GM23248 (cell line): ENCODE measurements around the gene TBC1D3B. TPM values are rescaled to one million over a fixed set of nuclear protein-coding genes. Genes with fewer than 3 reads are reported as not detected.
A peak's percentile ranks its signal among the peaks of the same experiment; 100 is the strongest.

Source experiments
- DNase-seq: peaks from one replicate; pipeline ENCODE4 v3.0.0-alpha.2; 2015
- H2AFZ ChIP-seq: fragments of 200-600 bp; sonication (generic); 2 replicates; pipeline ENCODE4 v1.6.1; 2016; ENCODE audit warnings: antibody characterized with exemption
- H3F3A ChIP-seq: fragments of 200-600 bp; sonication (generic); 2 replicates; pipeline ENCODE4 v1.6.1; 2016; ENCODE audit warnings: mild to moderate bottlenecking, antibody characterized with exemption, mixed run types; ENCODE audit not compliant: insufficient read depth
- H3K27ac ChIP-seq: fragments of 200-600 bp; sonication (generic); 2 replicates; pipeline ENCODE4 v1.5.1; 2016; ENCODE audit warnings: mild to moderate bottlenecking
- H3K27me3 ChIP-seq: fragments of 200-600 bp; sonication (generic); replicated peaks from 2 replicates; pipeline ENCODE4 v1.6.1; 2016; ENCODE audit warnings: mild to moderate bottlenecking; ENCODE audit not compliant: insufficient read depth
- H3K36me3 ChIP-seq: fragments of 200-600 bp; sonication (generic); 2 replicates; pipeline ENCODE4 v1.6.1; 2016; ENCODE audit warnings: low read depth, mild to moderate bottlenecking
- H3K4me1 ChIP-seq: fragments of 200-600 bp; sonication (generic); 2 replicates; pipeline ENCODE4 v1.6.1; 2016; ENCODE audit warnings: mild to moderate bottlenecking; ENCODE audit not compliant: insufficient read depth
- H3K4me2 ChIP-seq: fragments of 200-600 bp; sonication (generic); one replicate; pipeline ENCODE4 v1.6.1; 2016; ENCODE audit warnings: mild to moderate bottlenecking; ENCODE audit not compliant: unreplicated experiment
- H3K4me3 ChIP-seq: fragments of 200-600 bp; sonication (generic); 2 replicates; pipeline ENCODE4 v1.5.1; 2016; ENCODE audit warnings: mild to moderate bottlenecking
- H3K79me2 ChIP-seq: fragments of 200-600 bp; sonication (generic); 2 replicates; pipeline ENCODE4 v1.6.1; 2016; ENCODE audit warnings: mild to moderate bottlenecking; ENCODE audit not compliant: insufficient read depth
- H3K9ac ChIP-seq: fragments of 200-600 bp; sonication (generic); 2 replicates; pipeline ENCODE4 v1.6.1; 2016; ENCODE audit warnings: mild to moderate bottlenecking
- H3K9me2 ChIP-seq: fragments of 200-600 bp; sonication (generic); 2 replicates; pipeline ENCODE4 v1.6.1; 2016; ENCODE audit warnings: mixed run types, mild to moderate bottlenecking, moderate library complexity; ENCODE audit not compliant: insufficient read depth
- H3K9me3 ChIP-seq: fragments of 200-600 bp; sonication (generic); one replicate; pipeline ENCODE4 v1.6.1; 2017; ENCODE audit warnings: low read depth
- H4K20me1 ChIP-seq: fragments of 200-600 bp; sonication (generic); 2 replicates; pipeline ENCODE4 v1.6.0; 2016; ENCODE audit not compliant: insufficient read depth
- EZH2 ChIP-seq: fragments of 200-600 bp; sonication (generic); IDR thresholded peaks from 2 replicates; pipeline ENCODE4 v1.6.1; 2018; ENCODE audit warnings: antibody characterized with exemption, mild to moderate bottlenecking; ENCODE audit not compliant: insufficient read depth, poor library complexity, severe bottlenecking
- EZH2phosphoT487 ChIP-seq: fragments of 200-600 bp; sonication (generic); IDR thresholded peaks from 2 replicates; pipeline ENCODE4 v1.6.1; 2018; ENCODE audit warnings: antibody characterized with exemption, moderate library complexity, mild to moderate bottlenecking, low read depth; ENCODE audit not compliant: insufficient read depth
- WGBS, 2 experiments: methylation state at CpG; one replicate each; pipeline ENCODE4 v1.1.6; 2015 to 2017; ENCODE audit warnings: low lambda C conversion rate in 2 of 2, low coverage in 1 of 2; ENCODE audit errors: missing lambda C conversion rate in 2 of 2; 5-methylcytosine and 5-hydroxymethylcytosine counted together
- in situ Hi-C: fragments of 300-500 bp; cut with MboI; formaldehyde crosslinking; loops from 2 replicates; pipeline ENCODE4 v1.15.0; 2020
- polyA plus RNA-seq: library from polyadenylated mRNA; unstranded; fragments of >200 nt; fragmentation: Nextera tagmentation; extraction: Ambion mirVana; gene quantifications from 2 replicates; pipeline ENCODE4 v1.2.1, GENCODE V29; 2016
- total RNA-seq: library from RNA; depleted of rRNA; stranded (reverse); fragments of >200 nt; shearing (Covaris generic); gene quantifications from 2 replicates; pipeline ENCODE4 v1.2.3, GENCODE V29; 2014

The TBC1D3B gene
- total and polyA plus RNA-seq, 2 experiments from 2014 or later, result 0.64 TPM; not detected in 1

- Histone ChIP-seq H3F3A (0 out of 2 replicates have a peak, but pooled peaks cover 7% of the 10 kb centered on the region), H3K4me3 (no peak overlapping the region), H3K79me2 (no peaks in the 10 kb centered on the region), H3K36me3 (no peaks in the 10 kb centered on the region), H3K27ac (no peak overlapping the region), H4K20me1 (no peaks in the 10 kb centered on the region), H3K4me2 (no peak overlapping the region), H3K4me1 (peaks cover 10% of the 10 kb centered on the region; the same call in 1 of the 2 replicates), H3K9ac (no peak overlapping the region), H3K9me3 (no peaks in the 10 kb centered on the region), H2AFZ (no peak overlapping the region), H3K27me3 (peaks cover 22% of the 10 kb centered on the region; the same call in 1 of the 2 replicates), H3K9me2 (no peaks in the 10 kb centered on the region)
- in situ Hi-C loops, result no loop called here
- 20 to 24% methylated on average over 8 of the region's 8 CpGs for WGBS, 2 experiments
- TF ChIP-seq EZH2, result peak; percentile 49
- TF ChIP-seq EZH2phosphoT487, result no peak
- DNase-seq, result peak; percentile 34
Observed at GRCh38 chr17:36152639-36153120, 23.8 kb downstream of the TBC1D3B start.

- no peaks in the 10 kb centered on the region for H4K20me1 ChIP-seq
- H3K36me3 ChIP-seq, result no peaks in the 10 kb centered on the region
- TF ChIP-seq EZH2 (no peak), EZH2phosphoT487 (no peak)
- H3K9me2 ChIP-seq, result no peaks in the 10 kb centered on the region
- H3K4me3 ChIP-seq, result no peak overlapping the region
- H3K9ac ChIP-seq, result no peak overlapping the region
- no peak overlapping the region for H2AFZ ChIP-seq
- H3K79me2 ChIP-seq, result no peaks in the 10 kb centered on the region
- in situ Hi-C loops, result no loop called here
- no peaks in the 10 kb centered on the region for H3K9me3 ChIP-seq
- 0 out of 2 replicates have a peak, but pooled peaks cover 7% of the 10 kb centered on the region for H3F3A ChIP-seq
- no peak overlapping the region for H3K27ac ChIP-seq
- H3K4me1 ChIP-seq, result peaks cover 10% of the 10 kb centered on the region; the same call in 1 of the 2 replicates
- no peak for DNase-seq
- no peak overlapping the region for H3K4me2 ChIP-seq
- 15 to 16% methylated on average over 4 of the region's 4 CpGs for WGBS, 2 experiments
- H3K27me3 ChIP-seq, result peaks cover 22% of the 10 kb centered on the region; the same call in 1 of the 2 replicates
Observed at GRCh38 chr17:36151891-36152638, 24.4 kb downstream of the TBC1D3B start.

GRCh38 chr17:36149296-36149820, 27.1 kb downstream of the TBC1D3B start:
- 26 to 31% methylated on average over 11 of the region's 11 CpGs for WGBS, 2 experiments
- Histone ChIP-seq H3K9ac (no peak overlapping the region), H3K79me2 (no peaks in the 10 kb centered on the region), H3K9me3 (no peaks in the 10 kb centered on the region), H2AFZ (peak overlapping the region; percentile 36; the same call in 1 of the 2 replicates), H3K4me2 (peak overlapping the region; percentile 69), H4K20me1 (no peaks in the 10 kb centered on the region), H3K27me3 (peaks cover 23% of the 10 kb centered on the region), H3K27ac (no peak overlapping the region), H3K9me2 (no peaks in the 10 kb centered on the region), H3K4me3 (no peak overlapping the region), H3F3A (0 out of 2 replicates have a peak, but pooled peaks cover 7% of the 10 kb centered on the region), H3K36me3 (no peaks in the 10 kb centered on the region), H3K4me1 (peaks cover 10% of the 10 kb centered on the region; the same call in 1 of the 2 replicates)
- DNase-seq, result peak; percentile 71
- in situ Hi-C loops, result loop anchor here (5.0 kb wide), 1 partner anchor 53 kb away; no protein-coding TSS in a partner anchor
- no peak for TF ChIP-seq EZH2
- TF ChIP-seq EZH2phosphoT487, result no peak

GRCh38 chr17:36148559-36149295, 27.7 kb downstream of the TBC1D3B start:
- no peaks in the 10 kb centered on the region for H4K20me1 ChIP-seq
- H3K79me2 ChIP-seq, result no peaks in the 10 kb centered on the region
- WGBS, 2 experiments, result 7 to 8% methylated on average over 6 of the region's 6 CpGs
- H3K27ac ChIP-seq, result no peak overlapping the region
- no peak overlapping the region for H2AFZ ChIP-seq
- H3K9me3 ChIP-seq, result no peaks in the 10 kb centered on the region
- no peak for TF ChIP-seq EZH2phosphoT487
- no peak for TF ChIP-seq EZH2
- H3K4me2 ChIP-seq, result peak overlapping the region; percentile 69
- H3K4me3 ChIP-seq, result no peak overlapping the region
- peak; percentile 62 for DNase-seq
- H3K9ac ChIP-seq, result no peak overlapping the region
- 0 out of 2 replicates have a peak, but pooled peaks cover 7% of the 10 kb centered on the region for H3F3A ChIP-seq
- peaks cover 23% of the 10 kb centered on the region for H3K27me3 ChIP-seq
- no peaks in the 10 kb centered on the region for H3K9me2 ChIP-seq
- in situ Hi-C loops, result loop anchor here (5.0 kb wide), 1 partner anchor 54 kb away; no protein-coding TSS in a partner anchor
- H3K4me1 ChIP-seq, result peaks cover 10% of the 10 kb centered on the region; the same call in 1 of the 2 replicates
- no peaks in the 10 kb centered on the region for H3K36me3 ChIP-seq
